ENCODE data around the gene HRH1.
A peak's percentile ranks its signal among the peaks of the same experiment; 100 is the strongest.
"Not testable (repeated sequence)": the region's sequence is repeated elsewhere in the genome, so short reads cannot be mapped to it uniquely, and the experiment has no call there.

The HRH1 gene

DNA sequence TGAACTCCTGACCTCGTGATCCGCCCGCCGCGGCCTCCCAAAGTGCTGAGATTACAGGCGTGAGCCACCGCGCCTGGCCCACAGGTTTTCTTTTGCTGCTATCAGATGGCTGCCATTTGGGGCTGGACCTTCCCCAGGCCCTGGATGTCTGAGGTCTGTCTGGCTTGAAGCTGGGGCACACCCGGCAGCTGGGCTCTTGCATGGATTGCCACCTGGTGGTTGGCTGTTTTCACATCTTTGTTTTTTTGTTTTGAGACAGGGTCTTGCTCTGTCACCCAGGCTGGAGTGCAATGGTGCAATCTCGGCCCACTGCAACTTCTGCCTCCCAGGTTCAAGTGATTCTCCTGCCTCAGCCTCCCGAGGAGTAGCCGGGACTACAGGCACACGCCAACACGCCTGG lies 51.6 kb downstream of the HRH1 start:
- H3K4me1 Mint-ChIP-seq, H3K27ac Mint-ChIP-seq, H3K36me3 Mint-ChIP-seq: not testable (repeated sequence)

DNA sequence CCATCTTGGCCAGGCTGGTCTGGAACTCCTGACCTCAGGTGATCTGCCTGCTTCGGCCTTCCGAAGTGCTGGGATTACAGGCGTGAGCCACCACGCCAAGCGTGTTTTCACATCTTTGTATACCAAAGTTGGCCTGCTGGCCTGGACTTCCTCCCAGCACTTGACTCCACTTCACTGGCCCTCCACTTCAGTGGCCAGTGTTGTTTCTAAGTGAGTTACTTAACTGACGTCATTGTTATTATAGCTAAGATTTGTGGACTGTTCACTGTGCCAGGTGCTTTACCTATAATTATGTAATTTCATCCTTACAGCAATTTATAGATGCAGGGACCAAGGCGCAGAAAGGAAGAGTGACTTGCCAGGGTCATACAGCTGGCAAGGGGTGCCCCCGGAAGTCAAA lies 52.0 kb downstream of the HRH1 start:
- H3K4me1 Mint-ChIP-seq = no peaks in the 10 kb centered on the region
- H3K27ac Mint-ChIP-seq = no peak overlapping the region
- peaks cover 1% of the 10 kb centered on the region for H3K27me3 Mint-ChIP-seq
- H3K4me3 Mint-ChIP-seq = no peak overlapping the region
- no peaks in the 10 kb centered on the region for H3K36me3 Mint-ChIP-seq
- no peaks in the 10 kb centered on the region for H3K9me3 Mint-ChIP-seq

More for the DNA sequence above, 51.6 kb downstream of the HRH1 start:
- H3K4me3 Mint-ChIP-seq, H3K27me3 Mint-ChIP-seq, H3K9me3 Mint-ChIP-seq: not testable (repeated sequence)

DNA sequence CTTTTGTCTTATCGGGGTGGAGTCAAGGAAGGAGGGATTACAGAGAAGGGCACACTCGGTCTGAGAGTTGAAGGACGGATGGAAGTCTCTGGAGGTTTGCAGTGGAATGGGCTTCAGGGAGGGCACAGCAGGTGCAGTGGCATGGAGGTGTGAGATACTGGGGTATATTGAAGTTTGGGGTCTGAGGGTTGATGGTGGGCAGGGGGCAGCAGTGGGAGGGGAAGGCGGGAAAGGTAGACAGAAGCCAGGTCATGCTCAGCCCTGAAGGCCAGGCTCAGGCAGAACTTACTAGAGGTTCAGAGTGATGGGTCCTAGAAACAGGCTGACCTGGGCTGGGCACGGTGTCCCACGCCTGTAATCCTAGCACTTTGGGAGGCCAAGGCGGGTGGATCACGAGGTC lies 52.7 kb downstream of the HRH1 start:
- Mint-ChIP-seq H3K9me3 (no peaks in the 10 kb centered on the region), H3K4me1 (no peaks in the 10 kb centered on the region), H3K27ac (no peak overlapping the region), H3K36me3 (no peaks in the 10 kb centered on the region), H3K27me3 (peaks cover 1% of the 10 kb centered on the region), H3K4me3 (no peak overlapping the region)

DNA sequence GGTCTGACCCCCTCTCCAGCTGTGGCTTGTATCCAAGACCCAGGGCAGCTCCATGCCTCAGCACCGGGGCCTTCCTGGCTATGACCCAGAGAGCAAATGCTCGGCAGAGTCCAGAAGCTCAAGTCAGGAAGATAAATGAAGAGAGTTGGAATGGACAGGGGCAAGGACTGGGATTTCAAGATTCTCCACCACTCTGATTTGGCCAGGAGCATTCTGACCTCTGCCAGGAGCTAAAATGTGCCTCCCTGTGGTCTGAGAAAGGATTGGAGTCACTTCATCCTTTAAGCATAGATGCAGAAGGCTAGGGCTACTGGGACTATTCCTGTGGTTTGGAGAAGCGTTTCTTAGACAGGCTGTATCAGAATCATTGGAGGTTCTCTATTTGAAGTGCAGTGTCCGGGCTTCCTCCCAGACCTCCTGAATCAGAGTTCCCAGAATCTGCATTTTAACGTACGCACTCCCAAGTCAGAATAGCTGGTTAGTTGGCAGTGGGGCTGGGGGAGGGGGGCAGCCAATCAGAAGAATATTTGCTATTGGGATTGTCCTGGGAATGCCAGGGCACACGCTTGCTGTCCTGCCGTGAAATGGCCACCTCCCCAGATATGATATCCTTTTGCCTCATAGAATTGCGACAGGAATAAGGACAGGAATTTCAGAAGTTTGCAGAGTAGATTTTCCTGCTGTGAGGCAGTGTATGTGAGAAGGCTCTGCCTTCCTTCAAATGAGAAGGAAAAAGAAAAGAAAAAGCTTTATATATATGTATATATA lies 57.4 kb downstream of the HRH1 start:
- Mint-ChIP-seq H3K4me1 (no peaks in the 10 kb centered on the region), H3K27ac (no peak overlapping the region), H3K9me3 (no peaks in the 10 kb centered on the region), H3K4me3 (no peak overlapping the region), H3K27me3 (no peaks in the 10 kb centered on the region), H3K36me3 (no peaks in the 10 kb centered on the region)

DNA sequence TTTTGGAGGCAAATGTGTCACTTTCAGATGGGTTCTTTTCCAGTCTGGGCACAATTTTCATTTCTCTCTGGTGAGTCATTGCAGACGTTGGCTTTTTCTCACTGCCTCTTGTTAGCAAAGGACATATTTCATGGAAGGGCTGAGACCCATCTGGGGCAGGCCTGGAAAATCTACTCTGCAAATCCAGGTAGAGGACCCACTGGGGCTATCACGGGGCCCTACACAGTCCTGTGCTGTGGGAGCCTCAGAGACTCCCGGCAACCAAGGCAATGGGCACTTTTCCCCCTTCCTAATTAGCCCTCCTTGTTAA lies 58.0 kb downstream of the HRH1 start:
- Mint-ChIP-seq H3K27me3 (no peaks in the 10 kb centered on the region), H3K27ac (no peak overlapping the region), H3K4me1 (no peaks in the 10 kb centered on the region), H3K9me3 (no peaks in the 10 kb centered on the region), H3K36me3 (no peaks in the 10 kb centered on the region), H3K4me3 (no peak overlapping the region)

DNA sequence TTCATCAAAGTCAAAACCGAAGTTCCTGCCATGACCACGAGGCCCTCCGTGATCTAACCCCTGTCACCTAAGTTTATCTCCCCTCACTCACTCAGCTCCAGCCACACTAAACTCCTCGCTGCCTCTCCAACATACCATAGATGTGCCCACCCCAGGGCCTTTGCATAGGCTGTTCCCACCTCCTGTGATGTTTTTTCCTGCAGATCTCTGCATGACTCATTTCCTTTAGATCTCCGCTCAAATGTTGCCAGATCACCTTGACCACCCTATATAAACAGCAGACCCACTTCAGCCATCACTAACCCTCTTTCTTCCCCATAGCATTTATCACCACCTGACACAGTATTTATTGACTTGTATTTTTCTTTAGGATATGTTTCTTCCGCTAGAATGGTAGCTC lies 58.5 kb downstream of the HRH1 start:
- no peak overlapping the region for H3K27ac Mint-ChIP-seq
- H3K27me3 Mint-ChIP-seq = peaks cover 1% of the 10 kb centered on the region
- H3K4me1 Mint-ChIP-seq = no peaks in the 10 kb centered on the region
- H3K9me3 Mint-ChIP-seq = no peaks in the 10 kb centered on the region
- H3K4me3 Mint-ChIP-seq = no peak overlapping the region
- no peaks in the 10 kb centered on the region for H3K36me3 Mint-ChIP-seq

DNA sequence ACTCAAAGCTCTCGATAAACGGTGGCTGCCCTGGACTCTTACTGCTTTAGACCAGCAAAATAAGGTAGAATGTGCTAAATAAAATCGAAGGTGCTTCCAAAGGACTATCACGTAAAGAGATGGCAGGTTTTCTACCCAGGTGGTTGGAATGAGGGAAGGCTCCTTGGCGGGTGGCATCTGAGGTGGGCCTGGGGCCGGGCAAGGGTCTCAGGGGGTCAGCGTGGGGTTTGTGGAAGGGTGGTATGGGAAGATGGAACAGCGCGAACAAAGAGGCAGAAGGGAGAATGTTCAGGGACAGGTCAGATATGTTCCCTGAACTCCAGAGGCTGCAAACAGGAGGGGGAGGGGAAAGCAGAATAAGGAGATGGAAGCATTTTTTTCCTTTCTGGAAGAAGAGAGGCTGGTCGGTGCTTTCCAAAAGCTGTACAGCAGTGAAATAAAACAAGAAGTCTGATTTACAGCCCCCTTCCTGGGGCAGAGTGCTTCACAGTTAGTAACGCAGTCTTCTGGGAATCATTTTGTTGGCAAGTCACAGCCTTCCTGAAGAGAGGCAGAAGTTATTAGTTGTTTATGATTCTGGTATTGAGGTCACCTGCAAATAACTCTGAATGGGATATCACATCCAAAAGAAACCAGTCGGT lies 59.6 kb downstream of the HRH1 start:
- peaks cover 3% of the 10 kb centered on the region for H3K27me3 Mint-ChIP-seq
- no peaks in the 10 kb centered on the region for H3K9me3 Mint-ChIP-seq
- H3K27ac Mint-ChIP-seq = no peak overlapping the region
- H3K36me3 Mint-ChIP-seq = no peaks in the 10 kb centered on the region
- H3K4me1 Mint-ChIP-seq = no peaks in the 10 kb centered on the region
- no peak overlapping the region for H3K4me3 Mint-ChIP-seq

DNA sequence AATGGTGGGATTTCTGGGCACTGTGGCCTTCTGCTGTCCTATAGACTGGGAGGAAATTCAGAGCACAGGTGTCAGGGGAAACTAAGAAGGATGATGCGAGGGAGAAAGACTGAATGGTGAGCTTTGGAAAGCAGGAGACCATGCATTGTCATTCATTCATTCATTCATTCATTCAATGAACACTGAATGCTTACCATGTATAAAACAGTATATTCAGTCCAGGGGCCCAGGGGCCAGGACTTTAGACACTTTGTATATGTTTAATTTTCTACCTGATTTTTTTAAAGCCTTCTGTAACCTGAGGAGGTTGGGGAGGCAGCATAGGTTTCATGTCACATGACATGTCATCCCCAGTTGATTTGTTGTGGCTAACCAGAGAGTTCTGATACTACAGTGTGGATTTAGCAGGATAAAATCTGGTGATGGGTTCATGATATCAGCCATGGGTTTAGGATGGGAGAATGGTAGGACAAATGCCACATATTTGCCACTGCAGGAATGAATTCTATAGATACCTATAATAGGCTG lies 60.2 kb downstream of the HRH1 start:
- Mint-ChIP-seq H3K9me3 (no peaks in the 10 kb centered on the region), H3K4me1 (no peaks in the 10 kb centered on the region), H3K27me3 (peaks cover 3% of the 10 kb centered on the region), H3K4me3 (no peak overlapping the region), H3K36me3 (no peaks in the 10 kb centered on the region), H3K27ac (peak overlapping the region; percentile 33)

DNA sequence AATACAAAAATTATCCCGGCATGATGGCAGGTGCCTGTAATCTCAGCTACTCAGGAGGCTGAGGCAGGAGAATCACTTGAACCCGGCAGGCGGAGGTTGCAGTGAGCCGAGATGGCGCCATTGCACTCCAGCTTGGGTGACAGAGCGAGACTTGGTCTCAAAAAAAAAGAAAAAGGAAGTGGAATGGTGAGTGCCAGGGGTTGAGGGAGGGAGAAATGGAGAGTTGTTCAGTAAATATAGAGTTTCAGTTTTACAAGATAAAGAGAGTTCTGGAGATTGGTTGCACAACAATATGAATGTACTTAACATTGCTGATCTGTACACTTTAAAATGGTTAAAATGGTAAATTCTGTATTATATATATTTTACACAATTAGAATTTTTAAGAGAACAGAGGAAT lies 63.1 kb downstream of the HRH1 start:
- H3K36me3 Mint-ChIP-seq, H3K9me3 Mint-ChIP-seq, H3K4me1 Mint-ChIP-seq, H3K27ac Mint-ChIP-seq, H3K27me3 Mint-ChIP-seq, H3K4me3 Mint-ChIP-seq: not testable (repeated sequence)

DNA sequence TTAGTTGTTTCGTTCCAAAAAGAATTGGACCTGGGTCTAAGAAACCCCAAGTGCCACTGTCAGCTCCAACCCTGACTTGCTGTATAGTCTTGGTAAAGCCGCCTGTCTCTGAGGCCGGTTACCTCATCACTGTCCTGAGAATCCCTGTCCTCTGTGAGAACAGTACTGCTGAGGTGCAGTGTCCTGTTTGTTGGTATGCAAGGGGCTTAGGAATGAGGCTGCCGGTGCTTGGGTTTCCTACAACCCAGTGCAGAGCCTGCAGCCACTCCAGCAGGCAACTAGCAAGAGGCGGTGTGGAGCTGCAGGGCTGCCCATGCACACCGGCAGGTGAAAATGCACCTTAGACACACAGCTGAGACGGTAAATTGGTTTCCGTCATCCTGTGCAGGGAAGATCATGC lies 65.9 kb downstream of the HRH1 start:
- H3K36me3 Mint-ChIP-seq = no peaks in the 10 kb centered on the region
- H3K9me3 Mint-ChIP-seq = no peaks in the 10 kb centered on the region
- no peak overlapping the region for H3K27ac Mint-ChIP-seq
- H3K27me3 Mint-ChIP-seq = peaks cover 3% of the 10 kb centered on the region
- H3K4me3 Mint-ChIP-seq = no peak overlapping the region
- no peaks in the 10 kb centered on the region for H3K4me1 Mint-ChIP-seq

DNA sequence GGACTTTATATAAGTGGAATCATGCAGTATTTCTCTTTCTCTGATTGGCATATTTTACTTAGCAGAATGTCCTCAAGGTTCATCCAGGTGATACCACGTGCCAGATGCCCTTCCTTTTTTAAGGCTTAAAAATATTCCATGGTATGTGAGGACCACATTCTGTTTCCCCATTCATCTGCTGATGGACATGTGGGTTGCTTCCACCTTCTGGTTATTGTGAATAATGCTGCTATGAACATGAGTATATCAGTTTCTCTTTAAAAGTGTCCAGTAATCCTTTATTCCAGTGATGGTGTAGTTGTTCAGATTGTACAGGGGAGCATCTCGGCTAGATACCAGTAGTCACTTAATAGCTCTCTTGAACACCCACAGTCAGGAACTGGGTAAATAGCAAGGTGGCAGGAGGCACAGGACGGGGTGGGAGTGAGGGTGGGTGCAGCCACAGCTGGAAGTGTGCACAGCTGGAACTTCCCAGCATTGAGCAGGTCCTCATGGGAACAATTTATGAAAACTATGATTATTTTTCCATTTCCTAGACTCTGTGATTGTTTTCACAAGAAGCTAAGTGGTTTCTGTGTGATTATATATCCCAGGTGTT lies 67.6 kb downstream of the HRH1 start:
- H3K36me3 Mint-ChIP-seq = no peaks in the 10 kb centered on the region
- H3K27me3 Mint-ChIP-seq = peaks cover 3% of the 10 kb centered on the region
- H3K4me1 Mint-ChIP-seq = no peaks in the 10 kb centered on the region
- peak overlapping the region; percentile 38 for H3K27ac Mint-ChIP-seq
- no peak overlapping the region for H3K4me3 Mint-ChIP-seq
- H3K9me3 Mint-ChIP-seq = no peaks in the 10 kb centered on the region

DNA sequence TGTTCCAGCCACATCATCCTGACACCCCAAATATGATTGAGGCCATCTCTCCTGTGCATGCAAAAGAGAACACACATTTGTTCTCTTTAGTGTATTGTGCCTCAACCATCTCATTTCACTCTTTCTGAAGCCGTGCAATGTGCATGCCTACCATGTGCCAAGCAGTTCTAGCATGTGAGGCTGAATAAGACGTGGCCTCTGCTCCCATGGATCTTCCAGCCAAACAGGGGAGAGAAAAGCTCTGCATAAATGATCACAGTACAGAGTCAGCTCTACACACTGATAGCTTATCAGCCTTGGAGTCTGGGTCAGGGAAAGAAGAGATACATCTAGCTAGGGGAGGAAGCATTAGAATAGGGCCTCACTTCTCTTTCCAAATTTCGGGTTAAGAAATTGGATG lies 69.7 kb downstream of the HRH1 start:
- H3K27me3 Mint-ChIP-seq = no peaks in the 10 kb centered on the region
- peaks cover 4% of the 10 kb centered on the region for H3K4me1 Mint-ChIP-seq
- H3K4me3 Mint-ChIP-seq = no peak overlapping the region
- no peak overlapping the region for H3K27ac Mint-ChIP-seq
- no peaks in the 10 kb centered on the region for H3K9me3 Mint-ChIP-seq
- no peaks in the 10 kb centered on the region for H3K36me3 Mint-ChIP-seq

DNA sequence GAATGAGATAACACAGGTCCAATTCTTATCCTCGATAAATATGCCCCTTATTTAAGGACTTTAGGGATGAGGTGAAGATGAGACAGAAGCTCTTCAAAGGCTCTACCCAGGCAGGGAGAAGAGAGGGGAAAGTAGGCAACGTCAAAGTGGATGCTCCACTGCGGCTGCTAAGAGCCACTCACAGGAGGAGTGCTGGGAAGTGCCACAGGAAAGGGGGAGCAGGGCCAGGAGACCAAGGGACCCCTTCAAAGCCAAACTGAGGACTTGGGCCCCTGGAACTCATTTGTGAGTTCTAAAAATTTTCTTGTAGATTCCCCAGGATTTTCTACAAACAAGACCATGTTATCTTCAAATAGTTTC lies 70.6 kb downstream of the HRH1 start:
- Mint-ChIP-seq H3K4me1 (peaks cover 4% of the 10 kb centered on the region), H3K4me3 (no peak overlapping the region), H3K27me3 (no peaks in the 10 kb centered on the region), H3K36me3 (no peaks in the 10 kb centered on the region), H3K9me3 (no peaks in the 10 kb centered on the region), H3K27ac (no peak overlapping the region)

DNA sequence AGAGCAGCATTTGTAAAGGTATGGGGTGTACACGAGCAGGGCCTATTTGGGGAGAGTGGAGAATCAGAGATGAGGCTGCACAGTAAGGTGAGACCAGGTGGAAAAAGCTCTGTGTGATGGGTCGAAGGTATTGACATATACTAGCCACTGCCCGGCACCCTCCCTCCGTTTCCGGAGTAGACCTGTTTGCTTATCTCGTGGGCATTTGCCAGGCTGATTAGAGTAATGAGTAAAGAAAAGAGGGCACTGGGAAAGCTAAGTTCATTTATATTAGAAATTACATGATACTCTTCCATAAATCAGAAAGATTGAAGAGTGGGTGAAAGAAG lies 71.7 kb downstream of the HRH1 start:
- no peaks in the 10 kb centered on the region for H3K27me3 Mint-ChIP-seq
- H3K36me3 Mint-ChIP-seq = no peaks in the 10 kb centered on the region
- peaks cover 4% of the 10 kb centered on the region for H3K4me1 Mint-ChIP-seq
- no peak overlapping the region for H3K4me3 Mint-ChIP-seq
- H3K9me3 Mint-ChIP-seq = no peaks in the 10 kb centered on the region
- H3K27ac Mint-ChIP-seq = no peak overlapping the region

DNA sequence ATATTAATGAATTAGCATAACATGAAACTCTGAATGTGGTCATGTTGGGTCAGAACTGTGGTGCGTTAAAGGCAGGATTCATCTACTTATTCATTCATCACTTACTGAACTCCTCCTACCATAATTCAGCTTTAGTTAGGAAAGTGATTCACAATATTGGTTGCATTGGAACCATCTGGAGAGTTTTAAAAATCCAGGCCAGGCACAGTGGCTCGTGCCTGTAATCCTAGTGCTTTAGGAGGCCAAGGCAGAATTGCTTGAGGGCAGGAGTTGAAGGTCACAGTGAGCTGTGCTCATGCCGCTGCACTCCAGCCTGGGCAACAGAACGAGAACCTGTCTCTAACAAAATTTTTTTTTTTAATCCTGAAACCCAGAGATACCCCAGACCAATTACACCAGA lies 73.7 kb downstream of the HRH1 start:
- no peaks in the 10 kb centered on the region for H3K27me3 Mint-ChIP-seq
- no peaks in the 10 kb centered on the region for H3K36me3 Mint-ChIP-seq
- no peak overlapping the region for H3K4me3 Mint-ChIP-seq
- no peaks in the 10 kb centered on the region for H3K9me3 Mint-ChIP-seq
- no peak overlapping the region for H3K27ac Mint-ChIP-seq
- H3K4me1 Mint-ChIP-seq = peaks cover 4% of the 10 kb centered on the region

DNA sequence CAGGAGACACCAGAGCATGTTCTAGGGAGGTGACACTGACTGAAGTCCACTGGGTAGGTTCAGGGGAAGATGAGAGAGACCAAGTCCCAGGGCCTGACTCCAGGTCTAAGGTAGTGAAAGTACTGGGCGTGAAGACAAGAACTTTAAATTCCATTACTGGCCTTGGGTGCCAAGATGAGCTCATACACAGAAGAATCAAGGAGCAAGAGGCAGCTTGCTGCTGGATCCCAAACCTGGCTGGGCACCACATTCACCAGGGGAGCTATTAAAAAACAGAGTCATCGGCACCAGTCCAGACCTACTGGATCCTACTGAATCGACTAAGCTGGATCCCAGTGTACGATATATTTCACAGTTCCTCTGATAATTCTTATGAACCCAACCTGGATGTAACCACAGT lies 75.8 kb downstream of the HRH1 start:
- Mint-ChIP-seq H3K36me3 (no peaks in the 10 kb centered on the region), H3K27ac (no peak overlapping the region), H3K27me3 (no peaks in the 10 kb centered on the region), H3K4me1 (peaks cover 4% of the 10 kb centered on the region), H3K9me3 (no peaks in the 10 kb centered on the region), H3K4me3 (no peak overlapping the region)

DNA sequence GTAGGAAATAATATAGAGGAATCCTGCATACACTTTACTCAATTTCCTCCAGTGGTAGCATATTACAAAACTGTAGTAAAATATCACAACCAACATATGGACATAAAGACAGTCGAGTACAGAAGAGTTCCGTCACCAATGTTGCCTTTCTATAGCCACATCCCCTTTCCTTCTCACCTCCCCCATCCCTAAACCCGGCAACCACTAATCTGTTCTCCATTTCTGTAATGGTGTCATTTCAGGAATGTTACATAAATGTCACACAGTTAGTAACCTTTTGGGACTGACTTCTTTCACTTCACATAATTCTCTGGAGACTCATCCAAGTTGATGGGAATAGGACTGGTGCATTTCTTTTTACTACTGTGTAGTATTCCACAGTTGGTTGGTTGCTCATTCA lies 76.5 kb downstream of the HRH1 start:
- no peaks in the 10 kb centered on the region for H3K9me3 Mint-ChIP-seq
- H3K36me3 Mint-ChIP-seq = no peaks in the 10 kb centered on the region

More for the DNA sequence above, 76.5 kb downstream of the HRH1 start:
- no peak overlapping the region for H3K27ac Mint-ChIP-seq
- H3K4me3 Mint-ChIP-seq = no peak overlapping the region
- H3K4me1 Mint-ChIP-seq = peaks cover 4% of the 10 kb centered on the region
- no peaks in the 10 kb centered on the region for H3K27me3 Mint-ChIP-seq
